ENCODE data around the gene LRRC10B.

Gene LRRC10B

DNA sequence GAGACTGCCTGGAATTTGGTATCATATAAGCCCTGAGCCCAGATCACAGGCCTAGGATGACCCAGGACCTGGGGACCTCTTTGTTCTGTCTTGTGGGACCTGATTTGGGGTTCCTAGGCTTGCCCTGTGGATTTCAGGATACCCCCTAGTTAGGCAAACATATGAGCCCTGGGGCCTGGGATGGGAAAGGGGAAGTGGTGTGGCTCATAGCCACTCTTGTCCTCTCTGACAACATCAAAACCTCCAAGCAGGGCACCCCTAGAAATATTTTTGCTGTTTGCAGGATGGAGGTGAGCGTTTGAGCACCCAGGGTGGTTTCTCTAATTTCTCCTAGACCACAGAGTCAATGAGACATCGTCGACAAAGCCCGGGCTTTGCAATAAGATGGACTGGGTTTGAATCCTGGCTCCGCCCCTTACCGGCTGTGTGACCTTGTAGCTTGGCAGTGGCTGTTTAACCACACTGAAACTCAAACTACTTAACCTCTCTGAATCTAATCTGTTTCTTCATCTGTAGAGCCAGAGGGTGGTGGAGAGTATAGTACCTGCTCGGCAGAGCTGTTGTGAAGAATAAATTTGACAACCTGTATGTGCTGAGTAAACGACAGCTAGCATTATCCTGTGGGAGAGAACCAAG, 5.3 kb upstream of the LRRC10B start:
- intact Hi-C loops (cut with DNase I) = no loop called here

DNA sequence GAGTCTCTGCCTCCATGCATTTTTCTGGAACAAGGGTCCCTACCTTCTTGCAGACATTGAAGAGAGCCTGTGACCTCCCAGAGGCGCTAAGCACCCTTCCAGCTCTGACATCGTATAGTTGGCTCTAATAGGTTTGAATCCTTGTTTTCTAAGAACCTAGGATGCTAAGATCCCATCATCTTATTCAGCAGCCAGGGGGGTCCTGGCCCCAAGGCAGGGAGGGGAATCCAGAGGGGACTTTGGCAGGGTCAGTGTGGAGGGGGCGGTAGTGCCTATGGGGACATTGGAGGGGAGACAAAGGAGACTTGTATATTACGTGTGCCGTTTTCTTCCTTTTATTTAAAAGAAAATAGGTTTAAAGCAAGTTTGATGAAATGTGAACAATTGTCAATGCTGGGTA, 3.4 kb upstream of the LRRC10B start:
- intact Hi-C loops (cut with DNase I) = no loop called here
- no peak for DNase-seq

More for the DNA sequence above, 5.3 kb upstream of the LRRC10B start:
- DNase-seq = no peak

DNA sequence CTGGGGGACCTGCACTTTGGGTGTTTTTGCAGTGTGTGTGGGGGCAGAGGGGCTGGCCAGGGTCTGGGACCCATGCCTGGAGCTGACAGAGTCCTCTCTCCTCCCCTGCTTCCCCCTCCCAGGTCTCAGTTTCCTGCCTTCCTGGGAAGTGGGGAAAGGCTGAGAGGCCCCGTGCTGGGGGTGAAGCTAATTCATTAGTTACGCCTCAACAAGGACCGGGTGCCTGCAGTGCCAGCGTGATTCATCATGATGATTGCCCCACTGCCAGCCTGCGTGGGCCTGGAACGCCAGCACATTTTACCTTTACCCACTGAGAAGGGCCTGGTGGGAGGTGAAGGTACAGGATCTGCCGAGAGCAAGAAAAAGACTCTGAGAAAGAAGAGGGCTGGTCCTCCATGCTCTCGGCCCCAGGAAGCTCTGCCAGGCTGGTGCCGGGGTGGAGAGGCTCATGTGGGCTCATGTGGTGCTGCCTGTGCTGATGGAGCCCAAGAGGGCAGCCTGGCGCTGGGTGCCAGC, 2.9 kb upstream of the LRRC10B start:
- DNase-seq = peak; percentile 50 to 94 (median 78)
- intact Hi-C loops (cut with DNase I) = no loop called here

DNA sequence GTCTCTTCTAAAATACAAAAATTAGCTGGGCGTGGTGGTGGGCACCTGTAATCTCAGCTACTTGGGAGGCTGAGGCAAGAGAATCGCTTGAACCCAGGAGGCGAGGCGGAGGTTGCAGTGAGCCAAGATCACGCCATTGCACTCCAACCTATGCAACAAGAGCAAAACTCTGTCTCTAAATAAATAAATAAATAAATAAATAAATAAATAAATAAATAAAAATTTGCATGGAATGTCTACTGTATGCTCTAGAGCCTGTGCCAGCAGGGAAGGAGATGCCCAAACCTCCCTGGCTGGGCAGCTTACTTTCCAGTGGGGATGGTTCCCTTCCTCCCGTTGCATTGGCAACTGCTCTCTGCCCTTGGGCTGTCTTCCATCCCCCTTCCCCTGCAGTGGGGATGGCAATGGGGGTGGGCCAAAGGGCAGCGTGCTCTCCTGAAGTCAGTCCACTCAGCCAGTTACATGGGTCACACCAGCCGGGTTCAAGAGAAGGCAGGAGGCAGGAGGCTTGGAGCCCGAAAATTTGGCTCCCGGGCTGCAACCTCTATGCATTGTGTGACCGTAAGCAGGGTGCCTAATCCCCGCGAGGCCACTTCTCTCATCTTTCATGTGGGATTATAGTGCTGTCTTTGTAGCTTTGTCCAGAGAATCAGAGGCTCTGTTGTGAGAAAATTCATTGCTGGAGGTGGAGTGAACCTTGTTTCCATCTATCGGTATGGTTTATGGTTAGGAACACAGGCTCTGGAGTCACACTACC, 1.4 kb upstream of the LRRC10B start:
- no peak for DNase-seq
- intact Hi-C loops (cut with DNase I) = no loop called here

DNA sequence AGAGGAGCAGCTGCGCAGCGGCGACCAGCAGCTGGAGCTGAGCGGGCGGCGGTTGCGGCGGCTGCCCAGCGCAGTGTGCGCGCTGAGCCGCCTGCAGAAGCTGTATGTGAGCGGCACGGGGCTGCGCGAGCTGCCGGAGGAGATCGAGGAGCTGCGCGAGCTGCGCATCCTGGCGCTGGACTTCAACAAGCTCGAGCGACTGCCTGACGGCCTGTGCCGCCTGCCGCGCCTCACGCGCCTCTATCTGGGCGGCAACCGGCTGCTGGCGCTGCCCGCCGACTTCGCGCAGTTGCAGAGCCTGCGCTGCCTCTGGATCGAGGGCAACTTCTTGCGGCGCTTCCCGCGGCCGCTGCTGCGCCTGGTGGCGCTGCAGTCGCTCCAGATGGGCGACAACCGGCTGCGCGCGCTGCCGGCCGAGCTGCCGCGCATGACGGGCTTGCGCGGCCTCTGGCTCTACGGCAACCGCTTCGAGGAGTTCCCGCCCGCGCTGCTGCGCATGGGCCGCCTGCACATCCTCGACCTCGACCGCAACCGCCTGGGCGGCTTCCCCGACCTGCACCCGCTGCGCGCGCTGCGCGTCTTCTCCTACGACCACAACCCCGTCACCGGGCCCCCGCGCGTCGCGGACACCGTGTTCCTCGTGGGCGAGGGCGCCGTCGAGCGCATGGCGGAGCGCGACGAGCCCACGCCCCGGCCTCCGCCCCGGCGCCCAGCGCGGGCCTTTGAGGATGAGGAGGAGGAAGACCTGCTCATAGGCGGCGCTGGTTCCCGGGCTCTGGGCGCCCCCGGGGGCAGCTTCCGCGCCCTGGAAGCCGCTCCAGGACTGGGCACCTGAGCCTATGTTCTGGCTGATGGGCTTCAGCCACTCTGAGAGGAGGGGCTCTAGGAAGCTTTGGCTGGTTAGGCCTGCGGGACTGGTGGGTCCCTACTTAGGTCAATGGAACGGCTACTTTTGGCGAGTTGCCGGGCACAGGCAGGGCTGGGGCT, 787 bp downstream of the LRRC10B start:
- peak in 37 of 42 donors; percentile 27 to 77 (median 58) for DNase-seq
- intact Hi-C loops (cut with DNase I) = loop anchor here (5.0 kb wide), 1 partner anchor 32 kb away; no protein-coding TSS in a partner anchor

DNA sequence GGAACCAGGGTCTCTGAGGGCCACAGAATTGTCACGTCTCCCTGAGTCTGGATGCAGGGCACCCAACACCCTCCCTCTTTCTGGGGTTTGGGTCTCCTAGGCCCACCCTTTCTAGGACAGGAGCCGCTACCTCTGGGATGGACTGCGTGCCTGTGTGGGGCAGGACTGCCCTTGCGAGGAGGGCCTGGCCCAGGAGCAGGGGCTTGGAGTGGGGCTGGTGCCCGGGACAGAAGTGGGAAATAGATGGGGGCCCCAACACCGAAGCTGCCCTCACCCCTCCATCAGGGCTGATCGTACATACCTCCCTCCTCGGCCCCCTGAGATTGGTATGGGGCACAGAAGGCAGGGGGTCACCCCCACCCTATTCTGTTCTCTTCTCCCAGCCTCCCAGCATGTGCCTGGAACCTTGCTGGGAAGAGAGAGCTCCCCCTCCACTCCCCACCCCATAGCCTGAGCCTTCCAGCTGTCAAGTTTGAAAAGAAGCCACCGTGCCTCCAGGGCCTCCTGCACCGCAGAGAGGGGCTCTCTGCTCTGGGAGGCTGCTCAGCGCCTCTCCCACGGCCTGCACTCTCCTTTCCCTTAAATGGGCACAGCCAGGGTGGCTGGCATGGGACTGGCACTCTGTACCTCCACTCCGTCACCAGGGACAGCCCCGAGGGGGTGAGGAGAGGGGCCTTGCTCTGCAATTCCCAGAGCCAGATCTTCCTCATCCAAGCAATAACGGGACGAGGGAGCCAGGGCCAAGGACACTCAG, 1.8 kb downstream of the LRRC10B start:
- intact Hi-C loops (cut with DNase I) = loop anchor here (5.0 kb wide), 1 partner anchor 33 kb away; no protein-coding TSS in a partner anchor
- no peak for DNase-seq

DNA sequence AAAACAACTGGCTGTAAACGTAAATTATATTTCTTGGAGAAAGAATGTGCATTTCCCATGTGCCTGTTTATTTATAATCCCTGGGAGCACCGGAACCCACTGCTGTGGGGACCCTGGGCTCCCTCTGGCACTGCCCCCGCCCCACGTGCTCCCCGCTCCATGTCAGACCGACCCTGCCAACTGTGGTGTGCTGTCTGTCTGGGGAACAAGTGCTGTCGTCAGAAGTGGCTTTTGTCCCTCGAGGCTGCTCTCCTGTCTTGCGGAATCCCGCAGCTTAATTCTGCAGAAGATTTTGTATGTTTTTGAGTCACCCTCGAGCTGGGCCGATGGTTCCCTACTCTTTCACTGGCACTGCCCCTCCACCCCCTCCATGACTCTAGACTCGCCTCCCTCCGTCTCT, 2.4 kb downstream of the LRRC10B start:
- DNase-seq = peak in 3 of 42 donors; percentile 25 to 46 (median 41)
- intact Hi-C loops (cut with DNase I) = loop anchor here (5.0 kb wide), 1 partner anchor 34 kb away; no protein-coding TSS in a partner anchor

DNA sequence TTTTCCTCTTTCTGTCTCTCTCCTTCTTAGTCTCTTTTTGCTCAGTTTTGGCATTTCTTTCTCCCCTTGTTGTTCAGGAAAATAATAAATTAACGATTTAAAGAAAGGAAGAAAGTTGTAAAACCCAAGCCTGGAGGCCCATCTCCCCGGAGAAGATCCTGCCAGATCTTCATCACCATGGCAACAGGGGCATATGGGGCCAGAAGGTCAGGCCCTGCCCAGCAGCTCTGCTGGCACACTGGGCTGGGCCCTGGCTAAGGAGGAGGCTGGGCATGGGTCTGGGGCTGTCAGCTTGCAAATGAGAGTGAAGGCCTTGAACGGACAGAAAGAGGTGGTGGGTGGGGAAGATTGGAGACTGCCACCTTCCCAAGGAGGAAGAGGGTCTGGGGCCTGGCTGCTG, 2.8 kb downstream of the LRRC10B start:
- intact Hi-C loops (cut with DNase I) = loop anchor here (5.0 kb wide), 1 partner anchor 34 kb away; no protein-coding TSS in a partner anchor
- DNase-seq = no peak

DNA sequence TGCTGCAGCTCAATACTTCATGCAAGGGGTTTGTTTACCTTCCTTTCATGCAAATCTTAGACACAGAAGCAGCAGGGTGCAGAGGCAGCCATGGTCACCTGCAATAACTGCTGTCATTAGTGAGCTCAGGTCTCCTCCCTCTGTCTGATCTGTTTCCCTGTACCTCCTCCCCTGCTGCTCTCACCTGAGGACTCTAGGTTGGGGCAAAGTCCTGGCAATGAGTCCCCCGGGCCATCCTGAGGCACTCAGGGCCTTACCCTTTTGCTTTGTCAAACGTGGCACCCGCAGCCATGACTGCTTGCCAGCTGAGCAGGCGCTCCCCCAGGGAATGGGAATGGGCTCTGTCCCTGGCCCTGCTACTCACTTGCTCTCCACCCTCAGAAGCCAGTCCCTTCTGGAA, 3.9 kb downstream of the LRRC10B start:
- intact Hi-C loops (cut with DNase I) = loop anchor here (5.0 kb wide), 1 partner anchor 35 kb away; no protein-coding TSS in a partner anchor
- DNase-seq = no peak

DNA sequence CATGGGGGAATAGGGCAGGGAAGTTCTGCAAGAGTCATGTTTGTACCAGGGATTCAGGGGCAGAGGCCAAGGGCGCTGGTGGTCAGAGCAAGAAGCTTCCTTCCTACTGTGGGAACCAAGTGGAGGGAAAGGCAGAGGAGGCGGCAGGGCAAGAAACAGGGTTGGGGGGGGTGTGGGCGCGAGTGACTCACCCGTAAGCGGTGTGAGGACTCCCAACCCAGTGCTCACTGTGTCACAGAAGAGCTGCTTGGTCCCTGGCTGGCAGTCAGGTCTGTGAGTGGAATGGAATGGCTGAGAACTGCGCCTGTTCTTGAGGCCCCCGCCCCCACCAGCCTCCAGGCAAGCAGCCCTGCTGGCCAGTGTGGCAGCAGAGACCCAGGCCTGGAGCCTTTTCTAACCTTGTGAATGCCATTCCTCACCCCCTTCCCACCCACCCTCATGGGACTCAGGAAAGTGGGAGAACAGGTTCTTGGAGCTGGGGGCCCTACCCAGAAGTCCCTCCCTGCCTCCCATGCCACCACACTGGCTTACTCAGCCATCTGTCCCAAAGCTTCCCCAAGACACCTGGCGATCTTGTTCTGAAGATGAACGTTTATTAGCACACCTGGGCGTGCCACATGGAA, 4.7 kb downstream of the LRRC10B start:
- DNase-seq = peak in 35 of 42 donors; percentile 28 to 85 (median 61)
- intact Hi-C loops (cut with DNase I) = loop anchor here (5.0 kb wide), 1 partner anchor 36 kb away; no protein-coding TSS in a partner anchor

DNA sequence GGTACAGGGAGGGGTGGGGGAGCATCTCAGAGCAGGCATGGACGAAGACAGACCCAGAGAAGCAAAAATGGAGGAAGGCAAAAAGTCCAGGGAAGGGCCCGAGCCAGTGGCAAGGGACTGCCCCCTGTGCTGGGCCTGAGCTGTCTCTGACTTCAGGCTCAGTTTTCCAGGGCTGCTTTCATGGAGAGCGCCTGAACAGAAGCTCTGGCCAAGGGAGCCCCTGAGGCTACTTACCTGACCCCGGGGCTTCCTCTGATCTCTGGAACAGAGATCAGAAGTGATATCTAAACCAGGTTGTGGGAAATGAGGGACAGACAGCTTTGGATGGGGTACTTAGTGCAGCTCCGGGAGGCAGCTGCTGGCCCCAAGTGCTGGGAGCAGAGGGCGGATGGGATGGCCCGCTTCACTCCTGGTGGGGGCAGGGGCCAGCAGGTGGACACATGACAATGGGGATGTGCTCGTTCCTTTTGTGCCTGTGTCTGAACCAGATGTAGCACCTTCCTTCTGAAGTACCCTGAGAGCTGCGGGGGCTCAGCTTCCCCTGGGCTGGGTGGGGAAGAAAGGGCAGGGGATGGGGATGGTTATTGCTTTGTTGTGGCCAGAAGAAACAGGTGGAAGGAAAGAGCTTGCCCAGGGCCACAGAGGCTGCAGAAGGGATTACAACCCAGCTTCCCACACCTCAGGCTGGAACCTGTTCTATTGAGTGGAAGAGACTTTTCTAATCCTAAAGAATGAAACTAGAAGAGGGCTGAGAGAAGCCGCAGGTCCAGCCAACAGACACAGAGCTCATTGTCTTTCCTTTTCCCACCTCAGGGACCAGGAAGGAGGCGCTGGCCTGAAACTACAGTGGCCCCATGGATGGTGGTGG, 5.7 kb downstream of the LRRC10B start:
- intact Hi-C loops (cut with DNase I) = loop anchor here (5.0 kb wide), 1 partner anchor 37 kb away; no protein-coding TSS in a partner anchor
- DNase-seq = peak in 2 of 42 donors; percentile 13 to 43

DNA sequence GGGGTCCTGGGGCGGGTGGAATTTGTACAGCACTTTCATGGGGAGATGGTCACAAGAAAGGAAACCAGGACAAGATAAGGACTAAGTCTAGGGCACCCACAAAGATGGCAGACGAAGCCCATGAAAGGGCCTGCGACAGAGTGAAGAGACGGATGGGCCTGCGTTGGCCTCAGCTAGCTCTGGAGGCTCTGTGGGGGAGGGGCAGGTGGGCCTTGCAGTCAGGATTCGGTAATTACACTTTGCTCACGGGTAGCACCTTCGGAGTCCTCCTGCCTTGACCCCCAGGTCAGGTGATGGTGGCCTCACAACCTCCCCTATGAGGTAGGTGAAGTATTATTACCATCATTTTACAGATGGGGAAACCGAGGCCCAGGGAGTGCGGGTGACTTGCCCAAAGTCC, 7.1 kb downstream of the LRRC10B start:
- intact Hi-C loops (cut with DNase I) = loop anchor here (2.0 kb wide), 1 partner anchor 69 kb away; no protein-coding TSS in a partner anchor

DNA sequence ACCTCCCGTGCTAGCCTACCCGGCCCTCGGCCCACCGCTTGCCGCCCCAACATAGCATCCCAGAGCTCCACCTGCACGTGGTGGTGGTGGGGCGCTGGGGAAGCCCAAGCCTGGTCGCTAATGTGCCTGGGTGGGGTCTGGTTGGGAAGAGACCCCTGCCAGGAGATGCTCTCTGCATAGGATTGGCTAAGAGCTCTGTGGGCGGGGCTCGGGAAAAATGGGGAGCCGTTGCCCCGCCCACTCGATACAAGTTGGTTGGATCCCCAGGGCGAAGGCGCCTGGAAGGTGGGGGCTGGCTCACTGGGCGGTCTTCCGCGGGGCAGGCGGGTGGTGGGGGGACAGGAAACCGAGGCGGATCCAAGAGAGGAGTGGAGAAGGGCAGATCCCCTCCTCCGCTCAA, 7.6 kb downstream of the LRRC10B start:
- peak in 14 of 42 donors; percentile 24 to 63 (median 48) for DNase-seq
- intact Hi-C loops (cut with DNase I) = loop anchor here (2.0 kb wide), 1 partner anchor 69 kb away; no protein-coding TSS in a partner anchor

More for the DNA sequence above, 7.1 kb downstream of the LRRC10B start:
- no peak for DNase-seq

DNA sequence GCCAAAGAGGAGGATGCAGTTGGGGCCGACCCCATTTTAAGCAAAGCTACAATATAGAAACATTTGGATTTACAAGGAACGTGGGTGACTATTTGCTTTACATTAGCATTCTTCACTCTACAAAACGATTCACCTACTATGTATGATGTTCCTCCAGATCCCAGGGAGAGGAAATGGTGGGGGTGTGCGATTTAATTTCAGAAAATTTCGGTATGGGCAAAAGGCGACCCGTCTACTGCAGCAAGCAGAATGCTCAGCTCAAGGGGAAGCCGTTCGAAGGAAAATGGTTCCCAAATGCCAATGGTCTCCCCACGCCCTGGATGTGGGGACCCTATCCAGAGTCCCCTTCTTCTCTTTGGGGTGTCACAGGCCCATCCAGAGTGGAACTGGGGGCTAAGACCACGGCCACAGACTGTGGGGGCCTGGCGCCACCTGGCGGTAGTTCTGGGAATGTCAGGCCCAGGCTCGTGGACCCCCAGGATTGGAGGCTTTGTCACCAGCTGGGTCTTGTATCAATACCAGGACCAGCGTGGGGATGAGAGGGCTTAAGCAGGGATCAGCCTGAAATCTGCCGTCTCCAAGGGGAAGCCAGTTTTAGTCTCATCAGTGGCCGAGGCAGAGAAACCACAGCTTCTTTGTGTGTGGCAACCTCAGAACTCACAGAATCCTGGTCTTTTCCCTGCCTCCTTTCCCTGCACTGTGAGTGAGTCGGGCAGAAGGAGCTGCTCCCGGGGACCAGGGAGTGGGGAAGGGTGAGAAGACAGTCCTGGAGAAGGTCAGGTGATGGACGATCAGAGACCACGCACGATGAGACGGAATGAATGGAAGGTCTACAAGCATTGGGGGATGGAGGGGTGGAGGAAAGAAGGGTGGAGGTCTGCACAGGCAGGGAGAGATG, 8.4 kb downstream of the LRRC10B start:
- DNase-seq = peak in 30 of 42 donors; percentile 41 to 83 (median 62)
- intact Hi-C loops (cut with DNase I) = loop anchor here (2.0 kb wide), 1 partner anchor 70 kb away; no protein-coding TSS in a partner anchor

DNA sequence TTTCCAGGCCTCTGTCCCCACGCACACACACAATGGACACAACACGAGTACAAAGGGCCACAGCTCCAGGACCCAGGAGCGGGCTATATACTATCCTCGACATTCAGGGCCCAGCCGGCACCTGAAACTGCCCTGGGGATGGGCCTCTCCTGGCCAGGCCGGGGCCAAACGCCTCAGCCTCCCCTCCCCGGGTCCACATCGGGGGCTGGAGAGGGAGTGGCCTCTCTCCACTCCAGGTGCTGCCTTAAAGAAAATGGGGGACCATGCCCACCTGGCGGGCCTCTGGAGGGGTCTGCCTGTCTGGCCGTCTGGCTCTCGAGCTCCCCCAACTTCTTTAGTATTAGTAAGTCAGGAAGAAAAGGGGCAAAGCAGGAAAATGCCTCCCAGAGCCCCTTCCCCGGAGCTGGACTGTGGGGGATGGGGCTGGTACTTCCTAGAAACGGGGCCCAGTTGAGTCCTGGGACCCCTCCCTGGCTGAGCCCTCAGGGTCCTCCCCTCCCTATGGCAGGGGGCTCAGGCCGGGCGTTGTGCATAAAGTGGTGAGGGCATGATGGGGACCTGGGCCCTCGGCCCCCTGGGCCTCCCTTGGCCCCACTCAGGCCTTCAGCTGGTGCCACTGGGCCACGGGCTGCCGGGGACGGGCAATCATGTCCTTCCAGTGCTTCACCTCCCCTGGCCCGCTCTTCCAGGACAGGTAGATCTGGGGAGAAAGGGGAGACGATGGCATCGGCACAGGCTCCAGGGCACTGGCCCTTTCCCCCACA, 9.7 kb downstream of the LRRC10B start:
- intact Hi-C loops (cut with DNase I) = no loop called here
- no peak for DNase-seq
